ENCODE measurements around the gene PEX11A. TPM values are rescaled to one million over a fixed set of nuclear protein-coding genes. Genes with fewer than 3 reads are reported as not detected.
"Not testable (repeated sequence)": the region's sequence is repeated elsewhere in the genome, so short reads cannot be mapped to it uniquely, and the experiment has no call there.

Gene PEX11A
- polyA plus RNA-seq, 2 of the 4 experiments (the other 2 are of a cell fraction): 6.3 to 8.1 TPM

- Histone ChIP-seq H3K9me3 (no peaks in the 10 kb centered on the region), H3K4me1 (0 out of 3 replicates have a peak, but pooled peaks cover 5% of the 10 kb centered on the region), H3K4me2 (no peak overlapping the region), H3K4me3 (no peak overlapping the region), H3K27ac (no peak overlapping the region)
- ChIA-PET CTCF (no interaction called here), POLR2A (no interaction called here)
- ATAC-seq: no peak
- no peak for FAIRE-seq
- WGBS (ENCODE audit: missing lambda C conversion rate): 56% methylated on average over 2 of the region's 2 CpGs
- TF ChIP-seq RNF2 (IDR thresholded peaks at IDR 0.05; ENCODE audit: borderline replicate concordance, low read depth): no peak
- TF ChIP-seq RCOR1 (IDR thresholded peaks at IDR 0.05; ENCODE audit: low read depth, low read length): no peak
- no peak for TF ChIP-seq NR3C1 (IDR thresholded peaks at IDR 0.05)
- TF ChIP-seq MAX (IDR thresholded peaks at IDR 0.05): no peak
- TF ChIP-seq JUN (IDR thresholded peaks at IDR 0.05): no peak
- TF ChIP-seq ZNF302 (CRISPR knock-in tag; IDR thresholded peaks at IDR 0.05): no peak
- TF ChIP-seq MAFK (IDR thresholded peaks at IDR 0.05; ENCODE audit: partially characterized antibody): no peak
- no peak for TF ChIP-seq EP300 (IDR thresholded peaks at IDR 0.05)
- no peak for TF ChIP-seq BCL3 (IDR thresholded peaks at IDR 0.05)
- no peak for TF ChIP-seq HES2 (IDR thresholded peaks at IDR 0.05)
- no peak for TF ChIP-seq RARB (CRISPR knock-in tag; IDR thresholded peaks at IDR 0.05)
- TF ChIP-seq SMC3 (IDR thresholded peaks at IDR 0.05): no peak
- no peak for TF ChIP-seq EHF (CRISPR knock-in tag; IDR thresholded peaks at IDR 0.05)
- DNase-seq (ENCODE audit: low read depth in 1 of 2, low spot score in 1 of 2): no peak
Measured at GRCh38 chr15:89693091-89693490, 2.5 kb upstream of the PEX11A start.

GRCh38 chr15:89689930-89690275, 651 bp downstream of the PEX11A start:
- Histone ChIP-seq H3K4me2 (peak overlapping the region; percentile 86), H3K27ac (peak overlapping the region; percentile 68 to 90), H3K4me3 (peak overlapping the region; percentile 82)
- H3K9me3 ChIP-seq; FAIRE-seq; H3K4me1 ChIP-seq; DNase-seq (ENCODE audit: low read depth in 1 of 2, low spot score in 1 of 2); ATAC-seq; POLR2A ChIA-PET: not testable (repeated sequence)
- WGBS (ENCODE audit: missing lambda C conversion rate): 29% methylated on average over 15 of the region's 15 CpGs
- CTCF ChIA-PET: interaction anchor here (1.0 to 2.3 kb wide), 4 partner anchors 17 to 331 kb away, joined by 3 to 9 read pairs (median 6); no protein-coding TSS in a partner anchor

- H3K4me2 ChIP-seq: no peak overlapping the region
- FAIRE-seq (no peak), DNase-seq (ENCODE audit: low read depth in 1 of 2, low spot score in 1 of 2) (no peak), ATAC-seq (no peak)
- H3K4me3 ChIP-seq: no peak overlapping the region
- CTCF ChIA-PET: interaction anchor here (0.8 to 2.3 kb wide), 2 partner anchors 14 to 16 kb away, joined by 3 to 6 read pairs; no protein-coding TSS in a partner anchor
- H3K9me3 ChIP-seq: no peaks in the 10 kb centered on the region
- POLR2A ChIA-PET: no interaction called here
- TF ChIP-seq EHF (CRISPR knock-in tag; IDR thresholded peaks at IDR 0.05): no peak
- no peak for TF ChIP-seq ELK1 (IDR thresholded peaks at IDR 0.05; ENCODE audit: low read depth, low read length)
- no peak for TF ChIP-seq KDM5A (IDR thresholded peaks at IDR 0.05)
- TF ChIP-seq PBX3 (IDR thresholded peaks at IDR 0.05): no peak
- no peak for TF ChIP-seq NFE2L2 (conservative IDR thresholded peaks at IDR 0.05; ENCODE audit: low read length)
- no peak for TF ChIP-seq JUN (IDR thresholded peaks at IDR 0.05)
- no peak for TF ChIP-seq HEYL (CRISPR knock-in tag; IDR thresholded peaks at IDR 0.05)
- TF ChIP-seq REST (IDR thresholded peaks at IDR 0.05): no peak
- no peak for TF ChIP-seq GATA3 (IDR thresholded peaks at IDR 0.05; ENCODE audit: borderline replicate concordance)
- TF ChIP-seq CHD2 (IDR thresholded peaks at IDR 0.05; ENCODE audit: low read length, partially characterized antibody): no peak
- TF ChIP-seq PHF8 (IDR thresholded peaks at IDR 0.05; ENCODE audit: borderline replicate concordance, low read depth): no peak
- no peak for TF ChIP-seq POLR2A (IDR thresholded peaks at IDR 0.05; ENCODE audit: low read length)
- no peak for TF ChIP-seq BCL3 (IDR thresholded peaks at IDR 0.05)
- TF ChIP-seq HOXB5 (CRISPR knock-in tag; IDR thresholded peaks at IDR 0.05): no peak
- H3K4me1 ChIP-seq: 0 out of 3 replicates have a peak, but pooled peaks cover 5% of the 10 kb centered on the region
- H3K27ac ChIP-seq: no peak overlapping the region
Measured at GRCh38 chr15:89686522-89686921, 4.0 kb downstream of the PEX11A start.
